AG09309 (cell line): ENCODE data around the gene PPEF2.
"Not testable (repeated sequence)": the region's sequence is repeated elsewhere in the genome, so short reads cannot be mapped to it uniquely, and the experiment has no call there.

Experiments used
- DNase-seq: peaks from one replicate; pipeline ENCODE4 v3.0.0-alpha.2; 2010; ENCODE audit warnings: low read depth
- H3K4me3 ChIP-seq: 2 replicates; pipeline ENCODE4 v1.5.1; 2011; ENCODE audit warnings: mild to moderate bottlenecking, low read depth, low read length, moderate library complexity; ENCODE audit not compliant: control insufficient read depth
- TF ChIP-seq, protein P1 (sequence below): IDR thresholded peaks from 2 replicates; pipeline ENCODE4 v1.5.1; 2011; ENCODE audit warnings: mild to moderate bottlenecking, low read depth, low read length, inconsistent platforms; ENCODE audit not compliant: insufficient read depth, control insufficient read depth; ENCODE audit errors: missing control alignments

The PPEF2 gene

DNA sequence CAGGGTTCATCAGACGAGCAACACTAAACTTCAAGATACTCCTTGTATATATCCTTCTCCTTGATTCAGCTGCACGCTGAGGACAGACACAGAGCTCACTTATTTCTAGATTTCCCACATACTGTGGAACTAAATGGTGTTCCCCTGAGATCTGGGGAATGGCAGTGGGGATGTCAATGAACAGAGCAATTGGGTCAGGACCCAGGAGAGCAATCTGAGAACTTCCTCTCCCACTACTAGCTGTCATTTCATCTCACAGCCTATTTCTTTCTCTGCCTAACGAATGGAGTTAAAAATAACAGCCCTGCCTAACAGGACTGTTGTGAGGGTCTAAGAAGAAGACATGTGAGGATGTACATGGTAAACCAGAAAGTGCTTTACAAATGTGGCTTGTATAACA, 27.9 kb upstream of the PPEF2 start:
- TF ChIP-seq, protein P1, sequence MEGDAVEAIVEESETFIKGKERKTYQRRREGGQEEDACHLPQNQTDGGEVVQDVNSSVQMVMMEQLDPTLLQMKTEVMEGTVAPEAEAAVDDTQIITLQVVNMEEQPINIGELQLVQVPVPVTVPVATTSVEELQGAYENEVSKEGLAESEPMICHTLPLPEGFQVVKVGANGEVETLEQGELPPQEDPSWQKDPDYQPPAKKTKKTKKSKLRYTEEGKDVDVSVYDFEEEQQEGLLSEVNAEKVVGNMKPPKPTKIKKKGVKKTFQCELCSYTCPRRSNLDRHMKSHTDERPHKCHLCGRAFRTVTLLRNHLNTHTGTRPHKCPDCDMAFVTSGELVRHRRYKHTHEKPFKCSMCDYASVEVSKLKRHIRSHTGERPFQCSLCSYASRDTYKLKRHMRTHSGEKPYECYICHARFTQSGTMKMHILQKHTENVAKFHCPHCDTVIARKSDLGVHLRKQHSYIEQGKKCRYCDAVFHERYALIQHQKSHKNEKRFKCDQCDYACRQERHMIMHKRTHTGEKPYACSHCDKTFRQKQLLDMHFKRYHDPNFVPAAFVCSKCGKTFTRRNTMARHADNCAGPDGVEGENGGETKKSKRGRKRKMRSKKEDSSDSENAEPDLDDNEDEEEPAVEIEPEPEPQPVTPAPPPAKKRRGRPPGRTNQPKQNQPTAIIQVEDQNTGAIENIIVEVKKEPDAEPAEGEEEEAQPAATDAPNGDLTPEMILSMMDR: no peak
- no peak for DNase-seq
- H3K4me3 ChIP-seq: no peak overlapping the region

DNA sequence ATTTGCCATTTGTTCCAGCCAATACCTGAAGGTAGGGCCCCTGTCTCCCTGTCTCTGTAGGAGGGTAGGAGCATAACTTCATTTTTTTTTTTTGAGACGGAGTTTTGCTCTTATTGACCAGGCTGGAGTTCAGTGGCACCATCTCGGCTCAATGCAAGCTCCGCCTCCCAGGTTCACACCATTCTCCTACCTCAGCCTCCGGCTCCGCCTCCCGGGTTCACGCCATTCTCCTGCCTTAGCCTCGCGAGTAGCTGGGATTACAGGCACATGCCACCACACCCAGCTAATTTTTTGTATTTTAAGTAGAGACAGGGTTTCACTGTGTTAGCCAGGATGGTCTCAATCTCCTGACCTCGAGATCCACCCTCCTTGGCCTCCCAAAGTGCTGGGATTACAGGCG, 22.7 kb upstream of the PPEF2 start:
- not testable (repeated sequence) for H3K4me3 ChIP-seq, DNase-seq

DNA sequence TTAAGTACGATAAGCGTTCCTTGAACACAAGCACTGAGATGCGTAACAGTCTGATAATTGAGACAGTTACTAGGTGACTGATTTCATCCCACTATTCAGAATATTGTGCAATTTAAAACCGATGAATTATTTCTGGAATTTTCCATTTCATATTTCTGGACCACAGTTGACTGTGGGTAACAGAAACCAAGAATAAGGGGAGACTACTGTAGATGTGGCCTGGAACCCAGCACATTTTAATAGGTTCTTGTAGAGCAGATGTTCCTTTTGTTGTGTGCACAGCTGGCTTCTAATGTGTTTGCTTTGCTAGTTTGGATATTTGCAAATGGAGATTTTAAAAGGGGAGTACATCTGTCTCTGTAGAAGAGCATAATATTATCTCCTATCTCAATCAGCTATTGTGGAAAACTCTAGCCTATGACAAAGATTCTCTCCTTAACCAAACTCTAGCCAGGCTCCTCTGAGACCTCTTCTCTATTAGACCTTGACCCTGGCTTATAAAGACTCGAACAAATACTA, 22.1 kb upstream of the PPEF2 start:
- TF ChIP-seq, protein P1: no peak
- H3K4me3 ChIP-seq: no peak overlapping the region
- DNase-seq: no peak

DNA sequence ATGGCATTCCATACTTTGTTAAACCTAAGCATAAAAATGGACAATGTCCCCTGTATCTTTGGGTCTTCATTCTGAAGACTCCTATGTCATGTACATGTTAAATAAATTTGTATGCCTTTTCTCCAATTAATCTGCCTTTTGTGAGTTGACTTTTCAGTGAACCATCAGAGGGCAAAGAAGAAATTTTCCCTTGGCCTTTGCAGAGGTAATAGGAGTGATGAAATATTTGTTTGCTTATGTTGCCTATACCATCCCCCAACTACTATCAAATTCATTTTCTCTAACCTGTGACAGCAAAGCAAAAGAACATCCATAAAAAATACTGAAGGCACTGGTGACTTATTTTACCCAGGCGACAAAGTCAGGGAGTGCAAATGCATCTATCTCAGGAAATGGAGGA, 20.3 kb upstream of the PPEF2 start:
- TF ChIP-seq, protein P1: no peak
- H3K4me3 ChIP-seq: no peak overlapping the region
- no peak for DNase-seq

DNA sequence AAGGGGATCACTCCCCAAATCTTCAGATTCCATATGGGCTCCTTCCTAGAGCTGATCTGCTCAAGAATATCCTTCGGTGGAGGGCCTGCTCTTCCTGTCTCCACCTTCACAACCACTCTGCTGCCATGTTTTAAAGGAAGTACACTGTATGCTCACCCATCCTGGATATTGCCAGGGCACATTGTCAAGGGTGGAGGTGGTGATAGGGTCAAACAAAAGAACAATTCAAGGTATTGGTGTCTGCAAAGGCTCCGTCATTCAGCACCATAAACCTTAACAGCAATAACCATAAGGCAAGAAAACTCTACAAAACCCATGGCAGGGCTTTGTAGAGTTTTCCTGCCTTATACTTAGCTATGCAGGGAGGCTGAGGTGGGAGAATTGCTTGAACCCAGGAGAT, 19.7 kb upstream of the PPEF2 start:
- H3K4me3 ChIP-seq: no peak overlapping the region
- DNase-seq: no peak
- TF ChIP-seq, protein P1: no peak

DNA sequence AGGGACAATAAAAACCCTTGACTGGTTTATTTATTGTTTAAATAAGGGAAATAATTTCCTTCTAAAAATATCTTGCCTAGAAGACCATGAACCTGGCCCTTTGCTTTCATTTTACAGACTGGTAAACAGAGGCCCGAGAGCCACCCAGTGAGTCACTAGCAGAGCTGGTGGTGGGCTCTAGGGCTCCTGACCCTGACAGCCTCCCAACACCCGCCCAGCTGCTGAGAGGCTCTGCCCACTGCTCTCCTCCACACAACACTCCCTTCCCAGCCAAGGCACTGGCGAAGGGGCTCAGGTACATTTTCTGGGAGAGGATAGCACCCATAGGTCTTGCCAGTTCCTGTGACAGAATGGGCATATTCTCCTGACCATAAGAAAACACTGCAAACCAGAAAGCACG, 18.1 kb upstream of the PPEF2 start:
- TF ChIP-seq, protein P1: no peak
- no peak overlapping the region for H3K4me3 ChIP-seq
- no peak for DNase-seq

DNA sequence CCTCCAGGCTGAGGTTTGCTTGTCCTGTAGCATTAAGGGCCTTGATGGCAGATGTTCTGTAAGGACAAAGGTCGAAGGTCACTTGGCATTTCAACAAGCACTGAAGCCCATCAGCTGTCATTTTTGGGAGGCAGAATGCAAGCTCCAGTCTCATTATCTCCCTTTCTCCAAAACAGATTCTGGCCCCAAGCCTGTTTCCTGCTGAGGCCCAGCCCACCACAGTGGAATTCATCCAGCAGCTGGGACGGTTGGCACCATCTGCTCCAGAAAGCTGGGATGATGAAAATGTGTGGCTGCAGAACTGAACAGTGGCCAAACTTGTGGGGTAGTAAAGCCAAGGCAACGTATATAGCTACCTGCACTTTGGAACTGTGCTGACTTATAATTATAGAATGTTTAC, 17.7 kb upstream of the PPEF2 start:
- DNase-seq: no peak
- H3K4me3 ChIP-seq: no peak overlapping the region
- TF ChIP-seq, protein P1: no peak
